ENCODE measurements around the gene AFF3. TPM values are rescaled to one million over a fixed set of nuclear protein-coding genes. Genes with fewer than 3 reads are reported as not detected.

Gene AFF3
- total and polyA plus RNA-seq, 2 of the 13 experiments (the other 11 are each of a cell fraction or from before 2014, with no cell fraction given), result not detected

- no peaks in the 10 kb centered on the region for H3K9me3 ChIP-seq (ENCODE audit: low read length)
- ChIA-PET CTCF (ENCODE audit: low intra/inter-chr PET ratio, low total read pairs) (no interaction called here), POLR2A (no interaction called here)
- H3K27me3 ChIP-seq (ENCODE audit: control insufficient read depth in 1 of 2, insufficient read depth in 2 of 2, low read length in 2 of 2), result no peaks in the 10 kb centered on the region
- DNase-seq (ENCODE audit: low spot score), result no peak
- no peak for ATAC-seq
- no peaks in the 10 kb centered on the region for H4K20me1 ChIP-seq (ENCODE audit: insufficient read depth, low read length)
- no TSS peak for BruUV-seq (replicated peaks)
- 0% methylated on average over 1 of the region's 1 CpG for WGBS (ENCODE audit: low lambda C conversion rate)
- in situ Hi-C loops (cut with HindIII; ENCODE audit: extremely low pct_ligation_motif_present, low pct_unique_long_range_greater_than_20kb) (no loop called here), intact Hi-C loops (cut with micrococcal nuclease; ENCODE audit: unreplicated experiment) (no loop called here)
- H3K4me3 ChIP-seq (replicated peaks in 1 of 3; ENCODE audit: insufficient read depth in 1 of 3, low read depth in 2 of 3, low read length in 3 of 3), result no peak overlapping the region
- TF ChIP-seq MAFK (conservative IDR thresholded peaks at IDR 0.05 in 1 of 2, IDR thresholded peaks at IDR 0.05 in 1 of 2; ENCODE audit: low read length in 2 of 2) (peak in 1 of 2 experiments; percentile 37; a peak in 1 of 4 replicates), ZNF619 (CRISPR knock-in tag; IDR thresholded peaks at IDR 0.05) (no peak), MAFF (IDR thresholded peaks at IDR 0.05; ENCODE audit: low read depth, low read length) (peak; percentile 12; the same call in 1 of the 2 replicates), ZNF44 (CRISPR knock-in tag; IDR thresholded peaks at IDR 0.05) (no peak), ZBTB21 (CRISPR knock-in tag; IDR thresholded peaks at IDR 0.05) (no peak)
- no peaks in the 10 kb centered on the region for H3K4me1 ChIP-seq (ENCODE audit: insufficient read depth, low read length)
- FAIRE-seq, result no peak
- no peak overlapping the region for H2AFZ ChIP-seq (ENCODE audit: low read length)
- no peak overlapping the region for H3K4me2 ChIP-seq (ENCODE audit: low read depth, low read length)
- no peaks in the 10 kb centered on the region for H3K79me2 ChIP-seq (ENCODE audit: insufficient read depth, low read length)
- H3K36me3 ChIP-seq (replicated peaks in 1 of 2; ENCODE audit: control insufficient read depth in 1 of 2, insufficient read depth in 2 of 2, low read length in 2 of 2), result no peaks in the 10 kb centered on the region
- H3K9ac ChIP-seq (ENCODE audit: insufficient read depth, low read depth, low read length), result no peak overlapping the region
- H3K27ac ChIP-seq (ENCODE audit: extremely low read length, insufficient read depth, low read length), result no peak overlapping the region
These were observed 352.5 kb downstream of the AFF3 start for GRCh38 chr2:99789849-99790248.

GRCh38 chr2:99787769-99788382 is 354.5 kb downstream of the AFF3 start:
- ChIA-PET CTCF (ENCODE audit: low intra/inter-chr PET ratio, low total read pairs) (no interaction called here), POLR2A (no interaction called here)
- no TSS peak for BruUV-seq (replicated peaks)
- Histone ChIP-seq H3K4me2 (ENCODE audit: low read depth, low read length) (no peak overlapping the region), H3K4me3 (replicated peaks in 1 of 3; ENCODE audit: insufficient read depth in 1 of 3, low read depth in 2 of 3, low read length in 3 of 3) (no peak overlapping the region), H3K4me1 (ENCODE audit: insufficient read depth, low read length) (peaks cover 10% of the 10 kb centered on the region), H3K36me3 (replicated peaks in 1 of 2; ENCODE audit: control insufficient read depth in 1 of 2, insufficient read depth in 2 of 2, low read length in 2 of 2) (no peaks in the 10 kb centered on the region), H3K27ac (ENCODE audit: extremely low read length, insufficient read depth, low read length) (no peak overlapping the region), H3K27me3 (ENCODE audit: control insufficient read depth in 1 of 2, insufficient read depth in 2 of 2, low read length in 2 of 2) (no peaks in the 10 kb centered on the region), H3K9ac (ENCODE audit: insufficient read depth, low read depth, low read length) (no peak overlapping the region), H4K20me1 (ENCODE audit: insufficient read depth, low read length) (no peaks in the 10 kb centered on the region), H3K9me3 (ENCODE audit: low read length) (no peaks in the 10 kb centered on the region), H3K79me2 (ENCODE audit: insufficient read depth, low read length) (no peaks in the 10 kb centered on the region), H2AFZ (ENCODE audit: low read length) (no peak overlapping the region)
- ATAC-seq (no peak), DNase-seq (ENCODE audit: low spot score) (no peak), FAIRE-seq (no peak)
- WGBS (ENCODE audit: low lambda C conversion rate), result 53% methylated on average over 5 of the region's 5 CpGs
- intact Hi-C loops (cut with micrococcal nuclease; ENCODE audit: unreplicated experiment) (no loop called here), in situ Hi-C loops (cut with HindIII; ENCODE audit: extremely low pct_ligation_motif_present, low pct_unique_long_range_greater_than_20kb) (no loop called here)
- peak; percentile 55; the same call in 1 of the 2 replicates for TF ChIP-seq CEBPB (IDR thresholded peaks at IDR 0.05; ENCODE audit: borderline replicate concordance, low read depth, low read length)
- TF ChIP-seq SYNCRIP (IDR thresholded peaks at IDR 0.05; ENCODE audit: insufficient read depth, low read depth, low read length), result no peak
- TF ChIP-seq CREB1 (IDR thresholded peaks at IDR 0.05), result peak; percentile 49; the same call in 1 of the 2 replicates
- no peak for TF ChIP-seq CREB1 (CRISPR knock-in tag; IDR thresholded peaks at IDR 0.05)
- peak; percentile 45; the same call in 1 of the 2 replicates for TF ChIP-seq ATF7 (IDR thresholded peaks at IDR 0.05)
- no peak for TF ChIP-seq ATF7 (CRISPR knock-in tag; IDR thresholded peaks at IDR 0.05)

Data from HepG2 (cell line).